Activated T-helper 2 cell treated with anti-CD3 and anti-CD28 coated beads, Interferon-gamma antibody, Interleukin-2, Interleukin-4, amounts not matched to agents 10 μg/mL and 5 μg/mL and 100 μg/mL, durations not matched to agents 14 hours and 24 hours and 36 hours (primary cell): ENCODE results near the gene DSCAM. TPM values are rescaled to one million over a fixed set of nuclear protein-coding genes. Genes with fewer than 3 reads are reported as not detected.

ENCODE experiments used
- DNase-seq: peaks from one replicate; pipeline ENCODE4 v3.0.0; 2021; ENCODE audit warnings: low spot score
- H3K27ac Mint-ChIP-seq: one replicate; pipeline ENCODE4 v1.8.0; 2021; ENCODE audit warnings: mixed read lengths
- H3K27me3 Mint-ChIP-seq: one replicate; pipeline ENCODE4 v1.8.0; 2021; ENCODE audit warnings: low read depth, mixed read lengths
- H3K36me3 Mint-ChIP-seq: one replicate; pipeline ENCODE4 v1.8.0; 2021; ENCODE audit warnings: low read depth, mixed read lengths
- H3K4me1 Mint-ChIP-seq: one replicate; pipeline ENCODE4 v1.8.0; 2021; ENCODE audit warnings: low read depth, mixed read lengths
- H3K4me3 Mint-ChIP-seq: one replicate; pipeline ENCODE4 v1.8.0; 2021; ENCODE audit warnings: low read depth, mild to moderate bottlenecking, moderate library complexity, mixed read lengths
- H3K9me3 Mint-ChIP-seq: one replicate; pipeline ENCODE4 v1.8.0; 2021; ENCODE audit warnings: mixed read lengths
- intact Hi-C: fragments of 100-400 bp; cut with micrococcal nuclease; formaldehyde crosslinking; loops from one replicate; pipeline ENCODE4 v1.15.1; 2023
- total RNA-seq: library from RNA; stranded (reverse); gene quantifications from 2 replicates; pipeline ENCODE4 v1.2.3, GENCODE V29; 2022

Gene DSCAM
- total RNA-seq, 1 donor from 2014 or later, result not detected

GRCh38 chr21:40795313-40795712 lies 51.6 kb downstream of the DSCAM start:
- Mint-ChIP-seq H3K4me3 (no peak overlapping the region), H3K9me3 (peaks cover 43% of the 10 kb centered on the region), H3K4me1 (no peaks in the 10 kb centered on the region), H3K27ac (no peak overlapping the region), H3K27me3 (no peaks in the 10 kb centered on the region), H3K36me3 (no peaks in the 10 kb centered on the region)
- no peak for DNase-seq
- intact Hi-C loops, result no loop called here

GRCh38 chr21:40792691-40793456 lies 54.1 kb downstream of the DSCAM start:
- H3K4me1 Mint-ChIP-seq, result no peaks in the 10 kb centered on the region
- H3K27ac Mint-ChIP-seq, result no peak overlapping the region
- H3K36me3 Mint-ChIP-seq, result no peaks in the 10 kb centered on the region
- no peak for DNase-seq
- no peaks in the 10 kb centered on the region for H3K27me3 Mint-ChIP-seq
- no peak overlapping the region for H3K4me3 Mint-ChIP-seq
- peaks cover 28% of the 10 kb centered on the region for H3K9me3 Mint-ChIP-seq
- intact Hi-C loops, result no loop called here

GRCh38 chr21:40788635-40789034 lies 58.3 kb downstream of the DSCAM start:
- peaks cover 21% of the 10 kb centered on the region for H3K9me3 Mint-ChIP-seq
- no peak for DNase-seq
- H3K27ac Mint-ChIP-seq, result no peak overlapping the region
- H3K4me1 Mint-ChIP-seq, result no peaks in the 10 kb centered on the region
- intact Hi-C loops, result no loop called here
- no peaks in the 10 kb centered on the region for H3K36me3 Mint-ChIP-seq
- no peaks in the 10 kb centered on the region for H3K27me3 Mint-ChIP-seq
- no peak overlapping the region for H3K4me3 Mint-ChIP-seq

- Mint-ChIP-seq H3K27ac (no peak overlapping the region), H3K4me3 (no peak overlapping the region), H3K4me1 (no peaks in the 10 kb centered on the region), H3K9me3 (peaks cover 20% of the 10 kb centered on the region), H3K36me3 (no peaks in the 10 kb centered on the region), H3K27me3 (no peaks in the 10 kb centered on the region)
- no peak for DNase-seq
- intact Hi-C loops, result no loop called here
Observed at GRCh38 chr21:40783404-40783803, 63.6 kb downstream of the DSCAM start.

GRCh38 chr21:40770435-40771055 lies 76.4 kb downstream of the DSCAM start:
- H3K4me1 Mint-ChIP-seq, result no peaks in the 10 kb centered on the region
- no peaks in the 10 kb centered on the region for H3K36me3 Mint-ChIP-seq
- H3K27ac Mint-ChIP-seq, result no peak overlapping the region
- intact Hi-C loops, result no loop called here
- no peaks in the 10 kb centered on the region for H3K27me3 Mint-ChIP-seq
- no peak overlapping the region for H3K4me3 Mint-ChIP-seq
- H3K9me3 Mint-ChIP-seq, result peaks cover 39% of the 10 kb centered on the region
- no peak for DNase-seq

- no peaks in the 10 kb centered on the region for H3K36me3 Mint-ChIP-seq
- no peak overlapping the region for H3K4me3 Mint-ChIP-seq
- peaks cover 29% of the 10 kb centered on the region for H3K9me3 Mint-ChIP-seq
- no peak for DNase-seq
- no peaks in the 10 kb centered on the region for H3K4me1 Mint-ChIP-seq
- intact Hi-C loops, result no loop called here
- H3K27ac Mint-ChIP-seq, result no peak overlapping the region
- H3K27me3 Mint-ChIP-seq, result no peaks in the 10 kb centered on the region
Observed at GRCh38 chr21:40769231-40769630, 77.7 kb downstream of the DSCAM start.

- no peaks in the 10 kb centered on the region for H3K4me1 Mint-ChIP-seq
- H3K27ac Mint-ChIP-seq, result no peak overlapping the region
- no peak for DNase-seq
- no peak overlapping the region for H3K4me3 Mint-ChIP-seq
- peaks cover 21% of the 10 kb centered on the region for H3K9me3 Mint-ChIP-seq
- no peaks in the 10 kb centered on the region for H3K27me3 Mint-ChIP-seq
- intact Hi-C loops, result no loop called here
- no peaks in the 10 kb centered on the region for H3K36me3 Mint-ChIP-seq
Observed at GRCh38 chr21:40768056-40768455, 78.9 kb downstream of the DSCAM start.

GRCh38 chr21:40766381-40766780 lies 80.6 kb downstream of the DSCAM start:
- H3K27ac Mint-ChIP-seq, result no peak overlapping the region
- H3K27me3 Mint-ChIP-seq, result no peaks in the 10 kb centered on the region
- no peak for DNase-seq
- H3K4me3 Mint-ChIP-seq, result no peak overlapping the region
- H3K36me3 Mint-ChIP-seq, result no peaks in the 10 kb centered on the region
- H3K9me3 Mint-ChIP-seq, result peaks cover 16% of the 10 kb centered on the region
- intact Hi-C loops, result no loop called here
- H3K4me1 Mint-ChIP-seq, result no peaks in the 10 kb centered on the region

- Mint-ChIP-seq H3K27ac (no peak overlapping the region), H3K4me1 (no peaks in the 10 kb centered on the region), H3K36me3 (no peaks in the 10 kb centered on the region), H3K4me3 (no peak overlapping the region), H3K9me3 (peaks cover 21% of the 10 kb centered on the region), H3K27me3 (no peaks in the 10 kb centered on the region)
- intact Hi-C loops, result no loop called here
- DNase-seq, result no peak
Observed at GRCh38 chr21:40765811-40766210, 81.1 kb downstream of the DSCAM start.

- peaks cover 19% of the 10 kb centered on the region for H3K9me3 Mint-ChIP-seq
- H3K36me3 Mint-ChIP-seq, result no peaks in the 10 kb centered on the region
- no peak for DNase-seq
- H3K4me3 Mint-ChIP-seq, result no peak overlapping the region
- no peaks in the 10 kb centered on the region for H3K27me3 Mint-ChIP-seq
- no peaks in the 10 kb centered on the region for H3K4me1 Mint-ChIP-seq
- intact Hi-C loops, result no loop called here
- H3K27ac Mint-ChIP-seq, result no peak overlapping the region
Observed at GRCh38 chr21:40760821-40761220, 86.1 kb downstream of the DSCAM start.

- Mint-ChIP-seq H3K4me3 (no peak overlapping the region), H3K36me3 (no peaks in the 10 kb centered on the region), H3K27ac (no peak overlapping the region), H3K9me3 (peaks cover 23% of the 10 kb centered on the region), H3K27me3 (no peaks in the 10 kb centered on the region), H3K4me1 (no peaks in the 10 kb centered on the region)
- no peak for DNase-seq
- intact Hi-C loops, result no loop called here
Observed at GRCh38 chr21:40759061-40759460, 87.9 kb downstream of the DSCAM start.

- intact Hi-C loops, result no loop called here
- Mint-ChIP-seq H3K9me3 (peaks cover 28% of the 10 kb centered on the region), H3K4me1 (no peaks in the 10 kb centered on the region), H3K27me3 (no peaks in the 10 kb centered on the region), H3K36me3 (no peaks in the 10 kb centered on the region), H3K27ac (no peak overlapping the region), H3K4me3 (no peak overlapping the region)
- DNase-seq, result no peak
Observed at GRCh38 chr21:40757366-40757765, 89.6 kb downstream of the DSCAM start.

- intact Hi-C loops, result no loop called here
- Mint-ChIP-seq H3K4me3 (no peak overlapping the region), H3K36me3 (no peaks in the 10 kb centered on the region), H3K9me3 (peaks cover 15% of the 10 kb centered on the region), H3K27me3 (no peaks in the 10 kb centered on the region), H3K27ac (no peak overlapping the region), H3K4me1 (no peaks in the 10 kb centered on the region)
- DNase-seq, result no peak
Observed at GRCh38 chr21:40754466-40754865, 92.5 kb downstream of the DSCAM start.
